K562 (cell line): ENCODE data around the gene ZBP1. TPM values are rescaled to one million over a fixed set of nuclear protein-coding genes. Genes with fewer than 3 reads are reported as not detected.

Experiments
- ATAC-seq: fragments of 200-7000 bp; cut with Tn5 transposase; 3 replicates; pipeline ENCODE4 v1.9.1; 2020; ENCODE audit warnings: moderate library complexity
- BruUV-seq: library from RNA; stranded (reverse); fragments of 400-500 nt; replicated peaks from 2 replicates; lab custom pipeline; 2021; lab: Mats Ljungman, UMichigan
- CTCF ChIA-PET: fragments of 300-600 bp; formaldehyde crosslinking; extraction: SDS; loops from one replicate; lab custom pipeline; 2021; ENCODE audit warnings: low intra/inter-chr PET ratio; lab: Yijun Ruan, JAX
- POLR2A ChIA-PET: fragments of 300-600, 350-650 bp; sonication (Branson Sonifier 250); formaldehyde crosslinking; extraction: SDS; loops from one replicate; lab custom pipeline; 2021; ENCODE audit warnings: antibody characterized with exemption, inconsistent platforms; lab: Yijun Ruan, JAX
- DNase-seq, 4 experiments: peaks; one replicate each; pipeline versions ENCODE4 v3.0.0 to v3.0.0-alpha.2; 2011 to 2018; ENCODE audit warnings: low spot score in 3 of 4, mixed read lengths in 3 of 4; ENCODE audit errors: extremely low read depth in 1 of 4
- FAIRE-seq: peaks from 2 replicates; lab custom pipeline; 2011; peaks lifted over from hg19 to GRCh38; lab: Jason Lieb, UNC
- H2AFZ ChIP-seq: 2 replicates; pipeline ENCODE4 v1.6.0; 2011; ENCODE audit warnings: low read depth, low read length, control low read depth, inconsistent platforms
- H3K27ac ChIP-seq: fragments of 200-600 bp; 3 replicates; pipeline ENCODE4 v1.8.0; 2011; ENCODE audit warnings: low read depth, mild to moderate bottlenecking, control low read depth, inconsistent platforms, low read length, moderate library complexity, mixed read lengths; ENCODE audit errors: extremely low read depth
- H3K27me3 ChIP-seq, 2 experiments: fragments of 300-600 bp in 1 of 2; 2 replicates in 1 of 2; 3 replicates in 1 of 2; pipeline versions ENCODE4 v1.6.0 to v1.8.0; 2011; ENCODE audit warnings: inconsistent platforms in 2 of 2, low read length in 2 of 2, mild to moderate bottlenecking in 1 of 2, mixed read lengths in 1 of 2, moderate library complexity in 1 of 2; ENCODE audit not compliant: control insufficient read depth in 2 of 2, insufficient read depth in 2 of 2
- H3K36me3 ChIP-seq: fragments of 300-600 bp; 3 replicates; pipeline ENCODE4 v1.8.0; 2011; ENCODE audit warnings: mild to moderate bottlenecking, low read length, inconsistent platforms; ENCODE audit not compliant: control insufficient read depth, insufficient read depth
- H3K4me1 ChIP-seq, 2 experiments: fragments of 200-600 bp in 1 of 2; replicated peaks in 1 of 2; 2 replicates in 1 of 2; 3 replicates in 1 of 2; pipeline versions ENCODE4 v1.5.1 to v1.8.0; 2011; ENCODE audit warnings: inconsistent platforms in 2 of 2, low read length in 2 of 2, mild to moderate bottlenecking in 1 of 2, mixed read lengths in 1 of 2, moderate library complexity in 1 of 2; ENCODE audit not compliant: control insufficient read depth in 2 of 2, insufficient read depth in 2 of 2
- H3K4me2 ChIP-seq: 2 replicates; pipeline ENCODE4 v1.6.1; 2011; ENCODE audit warnings: low read length, control low read depth, inconsistent platforms, mixed read lengths; ENCODE audit not compliant: insufficient read depth
- H3K4me3 ChIP-seq: fragments of 200-600 bp; sonication (generic), shearing (Covaris generic); 2 replicates; pipeline ENCODE4 v1.5.1; 2016; ENCODE audit warnings: control low read depth, inconsistent platforms
- H3K79me2 ChIP-seq: fragments of 200-600 bp; 3 replicates; pipeline ENCODE4 v1.8.0; 2011; ENCODE audit warnings: low read length, inconsistent platforms; ENCODE audit not compliant: control insufficient read depth, insufficient read depth
- H3K9ac ChIP-seq, 2 experiments: 2 replicates each; pipeline versions ENCODE4 v1.6.0 to v1.6.1; 2011; ENCODE audit warnings: low read depth in 2 of 2, low read length in 2 of 2, control low read depth in 1 of 2, inconsistent platforms in 1 of 2, mild to moderate bottlenecking in 1 of 2, mixed read lengths in 1 of 2; ENCODE audit not compliant: insufficient read depth in 1 of 2
- H3K9me1 ChIP-seq: one replicate; pipeline ENCODE4 v1.6.0; 2011; ENCODE audit warnings: inconsistent platforms, mild to moderate bottlenecking, low read length, moderate library complexity; ENCODE audit not compliant: control insufficient read depth, insufficient read depth
- H3K9me3 ChIP-seq: replicated peaks from 2 replicates; pipeline ENCODE4 v1.5.1; 2011; ENCODE audit warnings: low read depth, low read length, inconsistent platforms; ENCODE audit not compliant: control insufficient read depth, insufficient read depth
- H4K20me1 ChIP-seq: replicated peaks from 2 replicates; pipeline ENCODE4 v1.6.1; 2011; ENCODE audit warnings: low read length, inconsistent platforms, mixed read lengths; ENCODE audit not compliant: control insufficient read depth, insufficient read depth
- FOXJ2 ChIP-seq: fragments of 200-800 bp; sonication (Bioruptor generic); IDR thresholded peaks from 2 replicates; pipeline ENCODE4 v1.6.1; 2016; ENCODE audit warnings: missing genetic modification characterization, missing compliant biosample characterization
- NR2C2 ChIP-seq, 2 experiments: fragments of 200-800 bp in 1 of 2; sonication (Bioruptor generic) in 1 of 2; sonication (generic) in 1 of 2; formaldehyde crosslinking in 1 of 2; IDR thresholded peaks; 2 replicates each; pipeline versions ENCODE4 v1.6.1 to v1.8.0; 2016 to 2022; ENCODE audit warnings: mild to moderate bottlenecking in 1 of 2, missing compliant biosample characterization in 1 of 2, missing genetic modification characterization in 1 of 2, missing genetic modification reagents in 1 of 2
- ZNF76 ChIP-seq: fragments of 250-450 bp; sonication (Bioruptor Pico); IDR thresholded peaks from 2 replicates; pipeline ENCODE4 v1.4.0; 2020; ENCODE audit warnings: mild to moderate bottlenecking, moderate library complexity, borderline replicate concordance
- WGBS: fragments of 100-300 bp; shearing (Covaris generic); methylation state at CpG from one replicate; pipeline ENCODE4 v1.1.6; 2016; ENCODE audit warnings: low coverage, mixed read lengths; ENCODE audit not compliant: insufficient coverage; ENCODE audit errors: missing lambda C conversion rate; 5-methylcytosine and 5-hydroxymethylcytosine counted together
- in situ Hi-C: fragments of 300-500 bp; cut with MboI; formaldehyde crosslinking; loops from 4 replicates; pipeline ENCODE4 v1.15.0; 2018; ENCODE audit warnings: inconsistent platforms, mixed read lengths
- intact Hi-C: fragments of 100-400 bp; cut with micrococcal nuclease; formaldehyde crosslinking; loops from 2 replicates; pipeline ENCODE4 v1.14.2; 2022
- polyA plus RNA-seq, 8 experiments: library from polyadenylated mRNA; depleted of rRNA in 4 of 8; stranded (reverse) in 5 of 8; unstranded in 3 of 8; fragments of >200 nt; fragmentation: Nextera tagmentation in 2 of 8; fragmentation: Illumina TruSeq in 1 of 8; extraction: Ambion mirVana in 2 of 8; extraction: Trizol in 1 of 8; gene quantifications; 2 replicates each; pipeline versions ENCODE4 v1.2.1 to v1.2.3, GENCODE V29; 2011 to 2014; ENCODE audit warnings: inconsistent platforms in 1 of 8, missing spikeins in 1 of 8
- total RNA-seq, 7 experiments: library from RNA; depleted of rRNA in 6 of 7; stranded (reverse); fragments of >200 nt in 6 of 7; fragmentation: Illumina TruSeq in 2 of 7; extraction: Trizol in 2 of 7; gene quantifications; 2 replicates each; pipeline versions ENCODE4 v1.2.1 to v1.2.3, GENCODE V29; 2011 to 2021; ENCODE audit warnings: low replicate concordance in 1 of 7

The ZBP1 gene
- total and polyA plus RNA-seq, 9 of the 15 experiments (the other 6 are each of a cell fraction or from before 2014, with no cell fraction given) = not detected

DNA sequence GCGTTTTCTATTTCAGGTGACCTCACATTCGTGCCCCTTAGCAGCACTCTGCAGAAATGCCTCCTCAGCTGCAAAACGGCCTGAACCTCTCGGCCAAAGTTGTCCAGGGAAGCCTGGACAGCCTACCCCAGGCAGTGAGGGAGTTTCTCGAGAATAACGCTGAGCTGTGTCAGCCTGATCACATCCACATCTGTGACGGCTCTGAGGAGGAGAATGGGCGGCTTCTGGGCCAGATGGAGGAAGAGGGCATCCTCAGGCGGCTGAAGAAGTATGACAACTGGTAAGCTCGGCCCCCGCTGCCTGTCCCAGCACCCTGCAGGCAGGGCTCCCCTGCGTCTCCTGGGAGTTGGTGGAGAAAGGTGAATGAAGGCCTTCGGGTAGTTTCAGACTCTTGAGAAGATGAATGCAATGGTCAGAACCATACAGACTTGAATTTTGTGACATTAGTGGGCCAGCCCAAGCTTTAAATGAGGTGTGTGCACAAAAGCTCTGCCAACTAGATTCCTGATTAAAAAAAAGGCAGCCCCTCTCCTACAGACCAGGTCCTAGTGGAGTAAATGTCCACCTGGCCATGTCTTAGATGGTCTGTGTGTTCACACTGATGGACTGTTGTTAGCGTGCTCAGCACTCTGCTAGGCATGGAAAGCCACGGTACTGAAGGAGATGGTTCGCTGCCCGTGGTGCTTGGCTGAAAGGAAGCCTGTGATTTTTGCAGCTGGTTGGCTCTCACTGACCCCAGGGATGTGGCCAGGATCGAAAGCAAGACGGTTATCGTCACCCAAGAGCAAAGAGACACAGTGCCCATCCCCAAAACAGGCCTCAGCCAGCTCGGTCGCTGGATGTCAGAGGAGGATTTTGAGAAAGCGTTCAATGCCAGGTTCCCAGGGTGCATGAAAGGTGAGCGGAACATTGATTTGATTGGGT, 58.6 kb downstream of the ZBP1 start:
- WGBS = 50% methylated on average over 24 of the region's 24 CpGs
- no peak for ATAC-seq
- Histone ChIP-seq H3K27ac (peak overlapping the region; percentile 36; the same call in 1 of the 3 replicates), H3K4me2 (peak overlapping the region; percentile 62; the same call in 1 of the 2 replicates), H3K4me1 (peaks cover 27 to 34% of the 10 kb centered on the region in 2 experiments), H3K4me3 (no peak overlapping the region), H3K36me3 (no peaks in the 10 kb centered on the region), H3K27me3 (no peaks in the 10 kb centered on the region), H4K20me1 (no peaks in the 10 kb centered on the region), H3K79me2 (no peaks in the 10 kb centered on the region), H2AFZ (peak overlapping the region; percentile 80), H3K9ac (peak overlapping the region in 1 of 2 experiments; percentile 81; a peak in 2 of 4 replicates), H3K9me3 (no peaks in the 10 kb centered on the region), H3K9me1 (no peaks in the 10 kb centered on the region)
- ChIA-PET POLR2A (interaction anchor here (0.7 to 2.3 kb wide), 7 partner anchors 8 to 169 kb away, joined by 3 to 8 read pairs (median 4); no protein-coding TSS in a partner anchor), CTCF (interaction anchor here (0.6 kb wide), 1 partner anchor 33 kb away, joined by 7 read pairs; no protein-coding TSS in a partner anchor)
- BruUV-seq = TSS peak; percentile 85
- FAIRE-seq = no peak
- in situ Hi-C loops (no loop called here), intact Hi-C loops (no loop called here)
- DNase-seq = no peak
- TF ChIP-seq ZNF76 (CRISPR knock-in tag) = no peak
- TF ChIP-seq FOXJ2 (tag) = no peak
- no peak for TF ChIP-seq NR2C2 (CRISPR knock-in tag; IDR thresholded peaks at IDR 0.05)
- TF ChIP-seq NR2C2 (tag; IDR thresholded peaks at IDR 0.05) = no peak
